Measurements from ENCODE around the gene SDC4.
A peak's percentile ranks its signal among the peaks of the same experiment; 100 is the strongest.

- TF ChIP-seq POLR2A (IDR thresholded peaks at IDR 0.05) (peak; percentile 75 to 78), CTCF (IDR thresholded peaks at IDR 0.05 in 4 of 5, conservative IDR thresholded peaks at IDR 0.05 in 1 of 5) (no peak)
Measured at GRCh38 chr20:45336530-45337366, 11.5 kb downstream of the SDC4 start.
